Hematopoietic multipotent progenitor cell treated with erythropoietin and hydrocortisone succinate and interleukin-3 and kit ligand, for 8 days (in vitro differentiated cells): ENCODE measurements around the gene RPS6KA2.
A peak's percentile ranks its signal among the peaks of the same experiment; 100 is the strongest.
"Not testable (repeated sequence)": the region's sequence is repeated elsewhere in the genome, so short reads cannot be mapped to it uniquely, and the experiment has no call there.

Experiments
- DNase-seq: peaks from one replicate; pipeline ENCODE4 v3.0.0-alpha.2; 2015

Gene RPS6KA2

DNA sequence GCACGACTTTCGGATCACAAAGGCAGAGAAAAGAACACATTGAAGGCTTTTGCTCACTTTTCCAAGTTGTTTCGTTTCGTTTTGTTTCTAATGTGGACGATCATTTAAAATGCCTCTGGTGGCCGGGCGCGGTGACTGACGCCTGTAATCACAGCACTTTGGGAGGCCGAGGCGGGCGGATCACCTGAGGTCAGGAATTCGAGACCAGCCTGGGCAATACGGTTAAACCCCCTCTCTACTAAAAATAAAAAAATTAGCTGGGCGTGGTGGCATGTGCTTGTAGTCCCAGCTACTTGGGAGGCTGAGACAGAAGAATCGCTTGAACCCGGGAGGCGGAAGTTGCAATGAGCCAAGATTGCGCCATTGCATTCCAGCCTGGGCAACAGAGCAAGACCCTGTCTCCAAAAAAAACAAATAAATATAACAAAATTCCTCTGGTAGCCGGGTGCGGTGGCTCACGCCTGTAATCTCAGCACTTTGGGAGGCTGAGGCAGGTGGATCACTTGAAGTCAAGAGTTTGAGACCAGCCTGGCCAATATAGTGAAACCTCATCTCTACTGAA is 243.2 kb downstream of the RPS6KA2 start:
- DNase-seq = not testable (repeated sequence)

GRCh38 chr6:166382933-166383801 is 243.9 kb downstream of the RPS6KA2 start, which contains the start of gene MPC1:
Gene MPC1 (minus strand): TSS chr6:166382940. CDS start chr6:166382876, 64 bp downstream.
- peak; percentile 94 for DNase-seq

DNA sequence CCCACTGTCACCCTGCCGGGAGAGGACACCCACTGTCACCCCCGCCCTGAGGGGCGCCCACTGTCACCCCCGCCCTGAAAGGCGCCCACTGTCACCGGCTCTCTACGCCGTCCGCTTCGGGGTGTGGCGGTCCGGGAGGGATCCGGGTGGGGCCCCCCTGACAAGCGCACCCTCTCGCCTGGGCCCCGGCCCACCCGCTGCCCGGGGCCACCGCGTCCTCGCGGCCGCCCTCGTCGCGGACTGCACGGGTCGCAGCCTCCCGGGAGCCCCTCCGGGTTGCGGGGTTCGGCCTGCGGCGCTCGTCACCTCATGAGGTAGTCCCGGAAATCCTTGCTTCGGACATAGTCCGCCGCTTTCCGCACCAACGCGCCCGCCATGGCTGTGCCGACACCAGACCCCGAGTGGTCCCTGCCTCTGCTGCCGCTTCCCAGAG is 244.5 kb downstream of the RPS6KA2 start:
- no peak for DNase-seq

DNA sequence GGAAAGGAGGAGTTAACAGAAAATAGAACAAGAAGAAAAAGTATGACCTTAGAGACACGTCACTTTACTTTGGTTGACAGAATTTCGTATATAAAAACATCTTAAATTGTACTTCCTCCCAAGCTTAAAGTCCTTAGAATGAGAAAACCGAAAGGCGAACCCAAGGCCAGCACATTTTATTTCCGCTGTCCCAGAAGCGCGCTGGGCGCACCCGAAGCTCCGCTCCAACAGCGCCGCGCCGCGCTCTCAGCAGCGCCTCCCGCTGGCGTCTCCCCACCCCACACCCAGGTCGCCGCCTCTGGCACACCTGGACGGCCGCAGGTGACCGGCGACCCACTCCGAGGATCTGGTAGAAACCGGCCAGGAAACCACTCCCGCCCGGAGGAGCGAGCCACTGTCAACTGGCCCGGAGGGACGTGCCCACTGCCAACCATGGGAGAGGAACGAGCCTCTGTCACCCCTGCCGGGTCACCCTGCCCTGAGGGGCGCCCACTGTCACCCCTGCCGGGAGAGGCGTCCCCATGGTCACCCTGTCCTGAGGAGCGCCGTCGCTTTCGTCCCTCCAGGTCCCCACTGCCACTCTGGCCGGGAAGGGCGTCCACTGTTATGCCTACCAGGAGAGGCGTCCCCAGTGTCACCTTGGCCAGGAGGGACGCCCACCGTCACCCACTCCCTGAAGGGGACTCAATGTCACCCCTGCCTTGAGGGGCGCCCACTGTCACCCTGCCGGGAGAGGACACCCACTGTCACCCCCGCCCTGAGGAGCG is 245.1 kb downstream of the RPS6KA2 start:
- DNase-seq = peak; percentile 69

GRCh38 chr6:166381381-166381732 is 245.7 kb downstream of the RPS6KA2 start:
- DNase-seq = no peak

- no peak for DNase-seq
Measured at GRCh38 chr6:166379800-166380199, 247.3 kb downstream of the RPS6KA2 start.

DNA sequence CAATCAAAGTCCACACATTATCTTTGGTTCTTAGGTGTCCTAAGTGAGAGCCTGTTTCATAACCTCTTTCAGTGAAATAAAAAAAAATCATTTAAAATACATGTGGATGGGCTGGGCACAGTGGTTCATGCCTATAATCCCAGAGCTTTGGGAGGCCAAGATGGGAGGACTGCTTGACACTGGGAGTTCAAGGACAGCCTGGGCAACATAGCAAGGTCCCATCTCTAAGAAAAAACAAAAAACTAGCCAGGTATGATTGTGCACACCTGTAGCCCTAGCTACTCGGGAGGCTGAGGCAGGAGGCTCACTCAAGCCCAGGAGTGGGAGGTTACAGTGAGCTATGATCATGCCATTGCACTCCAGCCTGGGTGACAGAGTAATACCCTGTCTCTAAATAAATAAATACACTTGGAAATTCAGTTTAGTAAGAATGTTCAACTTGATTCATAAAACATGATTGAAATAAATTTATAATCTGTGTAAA is 247.9 kb downstream of the RPS6KA2 start:
- no peak for DNase-seq

DNA sequence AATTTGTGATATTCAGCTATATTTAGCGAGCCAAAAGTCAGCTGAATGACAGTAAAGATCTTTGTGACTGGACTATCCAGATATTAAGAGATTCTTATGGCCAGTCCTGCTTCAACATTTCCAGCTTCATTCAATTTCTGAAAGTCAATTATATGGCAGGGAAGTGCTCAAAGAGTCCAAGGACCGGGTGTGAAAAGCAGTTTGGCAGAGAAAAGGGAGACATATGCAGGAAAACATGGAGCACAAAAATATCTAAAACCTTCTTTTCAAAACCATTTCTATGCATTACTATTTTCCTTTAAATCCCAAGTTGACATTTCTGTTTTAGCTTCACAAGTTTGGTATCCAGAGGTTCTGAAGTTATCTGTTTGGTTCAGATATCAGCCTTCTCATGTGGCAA is 249.3 kb downstream of the RPS6KA2 start:
- DNase-seq = no peak

DNA sequence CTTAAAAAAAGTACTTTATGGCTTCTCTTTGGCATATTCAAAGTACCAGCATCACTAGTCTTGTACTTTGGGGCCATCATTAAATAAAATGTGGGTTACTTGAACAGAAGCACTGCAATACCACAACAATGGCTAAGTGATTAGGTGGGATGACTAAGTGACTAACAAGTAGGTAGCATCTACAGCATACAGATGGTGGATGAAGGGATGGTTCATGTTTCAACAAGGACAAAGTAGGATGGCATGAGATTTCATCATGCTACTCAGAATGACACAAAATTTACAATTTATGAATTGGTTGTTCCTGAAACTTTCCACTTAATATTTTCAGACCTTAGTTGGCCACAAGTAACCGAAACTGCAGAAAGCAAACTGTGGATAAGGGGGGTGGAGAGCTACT is 252.0 kb downstream of the RPS6KA2 start:
- DNase-seq = no peak

DNA sequence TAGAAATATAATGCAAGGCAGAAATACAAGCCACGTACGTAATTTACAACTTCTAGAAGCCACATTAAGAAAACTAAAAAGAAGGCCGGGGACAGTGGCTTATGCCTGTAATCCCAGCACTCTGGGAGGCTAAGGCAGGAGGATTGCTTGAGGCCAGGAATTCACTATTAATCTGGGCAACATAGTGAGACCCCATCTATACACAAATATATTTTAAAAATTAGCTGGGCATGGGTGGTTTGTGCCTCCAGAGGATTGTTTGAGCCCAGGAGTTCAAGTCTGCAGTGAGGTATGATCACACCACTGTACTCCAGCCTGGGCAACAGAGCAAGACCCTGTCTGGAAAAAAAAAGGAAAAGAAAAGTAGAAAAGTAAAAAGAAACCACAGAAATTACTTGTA is 256.6 kb downstream of the RPS6KA2 start:
- DNase-seq = no peak

- no peak for DNase-seq
Measured at GRCh38 chr6:166369782-166370181, 257.3 kb downstream of the RPS6KA2 start.

DNA sequence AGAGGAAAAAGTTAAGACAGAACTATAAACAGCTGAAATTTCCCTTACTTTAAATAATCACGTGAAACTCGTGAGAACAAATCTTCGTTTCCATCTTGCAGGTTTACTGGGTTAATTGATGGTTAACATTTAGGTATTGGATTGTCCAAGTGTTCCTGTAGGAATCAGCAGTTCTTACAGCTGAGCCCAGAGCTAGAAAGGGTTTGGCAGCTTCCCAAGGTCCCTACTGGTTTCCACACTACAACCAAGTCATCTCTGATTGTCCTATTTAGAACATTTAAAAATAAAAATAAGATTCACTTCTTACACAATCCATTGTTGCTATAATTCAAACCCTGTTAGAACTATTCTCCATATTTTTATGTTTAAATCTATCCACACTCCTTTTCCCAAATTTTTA is 260.1 kb downstream of the RPS6KA2 start:
- no peak for DNase-seq

- no peak for DNase-seq
Measured at GRCh38 chr6:166365806-166366205, 261.2 kb downstream of the RPS6KA2 start.

DNA sequence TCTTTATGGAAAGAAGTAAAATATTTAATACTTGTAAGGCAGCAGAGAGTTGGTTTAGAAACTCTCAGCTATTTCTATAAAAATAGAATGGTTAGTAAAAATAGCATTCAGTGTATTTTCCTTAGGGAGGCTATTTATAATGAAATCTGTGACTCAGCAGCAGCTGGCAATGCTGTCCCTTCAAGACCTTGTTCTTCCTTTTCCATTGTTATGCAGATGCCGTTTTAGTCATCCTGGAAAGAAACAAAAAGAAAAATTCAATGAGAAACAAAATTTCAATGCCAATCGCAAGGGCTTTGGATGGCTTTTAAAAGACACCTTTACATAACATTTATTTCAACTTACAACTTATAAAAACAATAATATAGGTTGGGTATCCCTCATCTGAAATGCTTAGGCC is 261.8 kb downstream of the RPS6KA2 start:
- DNase-seq = no peak

GRCh38 chr6:166364456-166364855 is 262.6 kb downstream of the RPS6KA2 start:
- no peak for DNase-seq

- DNase-seq = not testable (repeated sequence)
Measured at GRCh38 chr6:166362427-166362826, 264.6 kb downstream of the RPS6KA2 start.

DNA sequence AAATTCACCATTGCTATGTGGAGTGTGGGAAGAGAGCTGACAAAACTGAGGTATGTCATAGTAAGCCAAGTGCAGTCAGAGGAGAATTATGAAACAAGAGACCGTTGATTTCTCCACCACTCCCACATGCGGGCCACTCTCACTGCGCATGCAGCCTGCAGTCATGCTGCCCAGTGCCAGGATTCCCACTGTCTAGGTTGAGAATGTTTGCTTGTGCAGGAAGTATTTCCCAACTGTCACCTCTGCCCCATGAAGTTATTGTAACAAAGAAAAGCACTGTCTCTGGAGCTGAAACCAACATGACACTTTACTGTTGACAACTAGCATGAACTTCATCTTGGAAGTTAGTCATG is 266.0 kb downstream of the RPS6KA2 start:
- no peak for DNase-seq

DNA sequence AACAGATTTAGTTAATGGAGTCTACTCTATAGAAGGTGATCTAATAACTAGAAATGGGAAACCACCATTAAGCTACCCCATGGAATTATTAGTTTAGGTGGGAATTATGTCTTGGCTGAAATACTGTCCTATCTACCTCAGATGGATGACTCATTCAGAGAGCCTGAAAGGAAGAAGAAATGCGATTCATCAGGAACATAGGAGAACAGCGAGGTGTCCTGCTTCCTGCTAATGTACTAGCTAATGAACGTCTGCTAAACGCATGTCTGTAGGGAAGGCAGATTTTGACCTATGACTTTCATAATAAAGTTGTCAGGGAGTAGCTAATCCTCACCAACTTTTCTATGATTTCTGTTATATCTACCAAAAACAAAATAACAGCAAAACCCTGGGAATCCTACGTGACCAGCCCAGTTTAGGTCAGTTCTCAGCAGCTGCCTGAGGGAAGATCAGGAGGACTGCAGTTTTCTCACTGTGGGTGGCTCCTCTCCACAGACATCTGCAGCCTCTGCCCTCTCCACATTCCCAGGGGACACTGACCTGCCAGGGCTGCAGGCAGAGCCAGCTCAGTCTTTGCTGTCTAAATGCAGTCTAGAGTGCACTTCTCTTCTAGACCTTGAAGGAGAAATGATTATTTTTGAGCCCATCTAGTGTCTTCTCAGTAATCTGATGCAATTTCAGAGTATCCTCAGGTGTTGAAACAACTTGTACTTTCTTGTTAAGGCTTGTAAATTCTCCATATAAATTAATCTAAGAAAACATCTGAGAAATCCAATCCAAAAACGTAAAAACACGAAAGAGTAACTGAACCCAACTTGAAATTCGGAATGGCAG is 266.6 kb downstream of the RPS6KA2 start:
- no peak for DNase-seq
